H1 (cell line): ENCODE results near the gene TMEM244. TPM values are rescaled to one million over a fixed set of nuclear protein-coding genes. Genes with fewer than 3 reads are reported as not detected.

Experiments used
- CTCF ChIA-PET: fragments of 300-600 bp; sonication (Branson Sonifier 250); formaldehyde crosslinking; loops from one replicate; lab custom pipeline; 2021; ENCODE audit not compliant: partially characterized antibody; lab: Charles Lee
- POLR2A ChIA-PET: fragments of 300-600 bp; sonication (Branson Sonifier 250); formaldehyde crosslinking; loops from one replicate; lab custom pipeline; 2021; ENCODE audit warnings: inconsistent platforms; ENCODE audit not compliant: partially characterized antibody; lab: Charles Lee
- DNase-seq, 2 experiments: peaks; one replicate each; pipeline versions ENCODE4 v3.0.0 to v3.0.0-alpha.2; 2010 to 2022; ENCODE audit warnings: low spot score in 2 of 2, low read depth in 1 of 2, mixed read lengths in 1 of 2
- FAIRE-seq: peaks from 2 replicates; lab custom pipeline; 2011; peaks lifted over from hg19 to GRCh38; lab: Jason Lieb, UNC
- H2AFZ ChIP-seq: 2 replicates; pipeline ENCODE4 v1.8.1; 2012; ENCODE audit warnings: low read length, inconsistent platforms
- H2AK5ac ChIP-seq: 2 replicates; pipeline ENCODE4 v1.6.1; 2013; ENCODE audit warnings: low read depth, low read length
- H2BK120ac ChIP-seq: replicated peaks from 2 replicates; pipeline ENCODE3; 2013; ENCODE audit warnings: low read depth, low read length, inconsistent platforms
- H2BK12ac ChIP-seq: 2 replicates; pipeline ENCODE4 v1.6.1; 2013; ENCODE audit warnings: low read depth, low read length
- H2BK15ac ChIP-seq: 2 replicates; pipeline ENCODE4 v1.6.1; 2013; ENCODE audit warnings: low read length
- H2BK20ac ChIP-seq: 2 replicates; pipeline ENCODE4 v1.6.1; 2013; ENCODE audit warnings: low read length
- H2BK5ac ChIP-seq: 2 replicates; pipeline ENCODE4 v1.6.1; 2013; ENCODE audit warnings: low read depth, low read length
- H3K14ac ChIP-seq: 2 replicates; pipeline ENCODE4 v1.6.1; 2013; ENCODE audit warnings: inconsistent platforms; ENCODE audit not compliant: insufficient read length
- H3K18ac ChIP-seq: 2 replicates; pipeline ENCODE4 v1.6.1; 2013; ENCODE audit warnings: low read length; ENCODE audit errors: extremely low read depth
- H3K23ac ChIP-seq: 2 replicates; pipeline ENCODE4 v1.6.1; 2013; ENCODE audit warnings: inconsistent platforms; ENCODE audit not compliant: insufficient read length
- H3K23me2 ChIP-seq: 2 replicates; pipeline ENCODE4 v1.6.1; 2013; ENCODE audit warnings: low read depth, low read length
- H3K27ac ChIP-seq: 2 replicates; pipeline ENCODE4 v1.6.1; 2011; ENCODE audit warnings: low read depth, low read length, inconsistent platforms
- H3K27me3 ChIP-seq, 4 experiments: replicated peaks in 1 of 4; 1 replicate in 1 of 4; 2 replicates in 3 of 4; pipeline versions ENCODE4 v1.6.1 to v1.8.1; 2011 to 2013; ENCODE audit warnings: low read length in 3 of 4, mild to moderate bottlenecking in 3 of 4, inconsistent platforms in 2 of 4, mixed read lengths in 2 of 4, moderate library complexity in 1 of 4; ENCODE audit not compliant: control insufficient read depth in 3 of 4, insufficient read depth in 3 of 4; ENCODE audit errors: extremely low read depth in 1 of 4
- H3K36me3 ChIP-seq, 4 experiments: 2 replicates each; pipeline versions ENCODE4 v1.6.1 to v1.8.1; 2011 to 2013; ENCODE audit warnings: mild to moderate bottlenecking in 4 of 4, low read length in 3 of 4, moderate library complexity in 2 of 4, control low read depth in 1 of 4, inconsistent platforms in 1 of 4; ENCODE audit not compliant: insufficient read depth in 4 of 4, control insufficient read depth in 2 of 4
- H3K4ac ChIP-seq: replicated peaks from 2 replicates; pipeline ENCODE3; 2013; ENCODE audit warnings: low read length, low read depth, mixed read lengths, inconsistent platforms; ENCODE audit not compliant: insufficient read length
- H3K4me1 ChIP-seq, 4 experiments: replicated peaks in 1 of 4; 1 replicate in 1 of 4; 2 replicates in 3 of 4; pipeline versions ENCODE4 v1.6.1 to v1.8.1; 2011 to 2013; ENCODE audit warnings: low read length in 3 of 4, inconsistent platforms in 2 of 4, mixed read lengths in 1 of 4; ENCODE audit not compliant: insufficient read depth in 4 of 4, control insufficient read depth in 3 of 4
- H3K4me2 ChIP-seq, 2 experiments: 2 replicates each; pipeline versions ENCODE4 v1.6.1 to v1.8.1; 2011 to 2013; ENCODE audit warnings: low read depth in 2 of 2, low read length in 2 of 2, control low read depth in 1 of 2, inconsistent platforms in 1 of 2, mild to moderate bottlenecking in 1 of 2; ENCODE audit not compliant: insufficient read depth in 1 of 2
- H3K4me3 ChIP-seq, 4 experiments: fragments of 200-600, 300-600 bp in 1 of 4; sonication (generic), shearing (Covaris generic), sonication (Bioruptor Twin) in 1 of 4; 2 replicates each; pipeline versions ENCODE4 v1.5.1 to v1.8.1; 2011 to 2016; ENCODE audit warnings: low read length in 4 of 4, low read depth in 3 of 4, control low read depth in 2 of 4, inconsistent platforms in 2 of 4, mild to moderate bottlenecking in 2 of 4, mixed read lengths in 1 of 4, moderate library complexity in 1 of 4; ENCODE audit not compliant: insufficient read depth in 2 of 4; ENCODE audit errors: extremely low read depth in 1 of 4
- H3K56ac ChIP-seq: replicated peaks from 2 replicates; pipeline ENCODE3; 2013; ENCODE audit warnings: low read depth, mild to moderate bottlenecking, mixed read lengths, low read length, inconsistent platforms; ENCODE audit not compliant: insufficient read length
- H3K79me1 ChIP-seq: 2 replicates; pipeline ENCODE4 v1.6.1; 2013; ENCODE audit warnings: low read depth, low read length, control low read depth
- H3K79me2 ChIP-seq, 2 experiments: 2 replicates each; pipeline versions ENCODE4 v1.6.1 to v1.8.1; 2012 to 2013; ENCODE audit warnings: low read length in 2 of 2, mild to moderate bottlenecking in 2 of 2, inconsistent platforms in 1 of 2; ENCODE audit not compliant: insufficient read depth in 2 of 2, control insufficient read depth in 1 of 2
- H3K9ac ChIP-seq, 4 experiments: replicated peaks in 1 of 4; 1 replicate in 1 of 4; 2 replicates in 3 of 4; pipeline versions ENCODE4 v1.6.1 to v1.8.1; 2011 to 2013; ENCODE audit warnings: low read depth in 3 of 4, low read length in 3 of 4, control low read depth in 2 of 4, mild to moderate bottlenecking in 2 of 4, moderate library complexity in 2 of 4, inconsistent platforms in 1 of 4; ENCODE audit errors: extremely low read depth in 1 of 4
- H3K9me3 ChIP-seq, 2 experiments: 2 replicates each; pipeline versions ENCODE4 v1.6.1 to v1.8.1; 2012 to 2013; ENCODE audit warnings: mild to moderate bottlenecking in 2 of 2, moderate library complexity in 2 of 2, control low read depth in 1 of 2, inconsistent platforms in 1 of 2, low read depth in 1 of 2, low read length in 1 of 2, mixed read lengths in 1 of 2; ENCODE audit not compliant: insufficient read depth in 2 of 2
- H4K20me1 ChIP-seq, 2 experiments: replicated peaks in 1 of 2; 2 replicates each; pipeline versions ENCODE3 to v1.8.1; 2011 to 2013; ENCODE audit warnings: inconsistent platforms in 2 of 2, low read length in 2 of 2, mild to moderate bottlenecking in 1 of 2; ENCODE audit not compliant: insufficient read depth in 2 of 2, control insufficient read depth in 1 of 2
- H4K5ac ChIP-seq: 2 replicates; pipeline ENCODE4 v1.6.1; 2013; ENCODE audit warnings: low read length, low read depth, mixed read lengths, inconsistent platforms; ENCODE audit not compliant: insufficient read length
- H4K8ac ChIP-seq: 2 replicates; pipeline ENCODE4 v1.8.0; 2013; ENCODE audit warnings: mild to moderate bottlenecking, moderate library complexity, low read length, inconsistent platforms; ENCODE audit not compliant: insufficient read depth; ENCODE audit errors: extremely low read depth
- H4K91ac ChIP-seq: replicated peaks from 2 replicates; pipeline ENCODE3; 2013; ENCODE audit warnings: low read length, mixed read lengths, inconsistent platforms; ENCODE audit not compliant: insufficient read length
- BCL11A ChIP-seq, 2 experiments: IDR thresholded peaks; one replicate each; pipeline ENCODE4 v1.6.1; 2011; ENCODE audit warnings: low read depth in 2 of 2, low read length in 2 of 2, mild to moderate bottlenecking in 2 of 2
- EP300 ChIP-seq, 2 experiments: IDR thresholded peaks; 1 replicate in 1 of 2; 2 replicates in 1 of 2; pipeline ENCODE4 v1.6.1; 2011 to 2012; ENCODE audit warnings: low read depth in 2 of 2, low read length in 2 of 2, mild to moderate bottlenecking in 2 of 2, borderline replicate concordance in 1 of 2, inconsistent platforms in 1 of 2, moderate library complexity in 1 of 2
- HDAC2 ChIP-seq, 2 experiments: fragments of 300-600 bp in 1 of 2; sonication (generic) in 1 of 2; IDR thresholded peaks; 2 replicates each; pipeline ENCODE4 v1.6.1; 2011 to 2012; ENCODE audit warnings: low read depth in 2 of 2, low read length in 2 of 2, mild to moderate bottlenecking in 2 of 2, moderate library complexity in 2 of 2, borderline replicate concordance in 1 of 2, inconsistent platforms in 1 of 2
- KDM1A ChIP-seq: fragments of 200-600, 300-600 bp; sonication (generic); IDR thresholded peaks from 2 replicates; pipeline ENCODE4 v1.7.1; 2016; ENCODE audit warnings: mild to moderate bottlenecking, low read length, borderline replicate concordance
- MAX ChIP-seq: IDR thresholded peaks from 2 replicates; pipeline ENCODE4 v1.6.1; 2012; ENCODE audit warnings: inconsistent platforms
- RNF2 ChIP-seq: fragments of 200-900, 300-1000 bp; sonication (generic); IDR thresholded peaks from 2 replicates; pipeline ENCODE4 v1.7.1; 2016; ENCODE audit warnings: borderline replicate concordance, low read depth, mild to moderate bottlenecking, antibody characterized with exemption, low read length; ENCODE audit not compliant: poor library complexity, severe bottlenecking; ENCODE audit errors: missing control alignments
- SP2 ChIP-seq: IDR thresholded peaks from 2 replicates; pipeline ENCODE4 v1.6.1; 2012; ENCODE audit warnings: mild to moderate bottlenecking, low read length, inconsistent platforms
- USF2 ChIP-seq: IDR thresholded peaks from 2 replicates; pipeline ENCODE4 v1.6.1; 2011; ENCODE audit warnings: low read length, improper control_type of control experiment
- WGBS, 2 experiments: shearing (Covaris generic) in 1 of 2; methylation state at CpG; one replicate each; pipeline versions ENCODE4 v1.1.6 to v1.1.7; 2013 to 2015; ENCODE audit warnings: low lambda C conversion rate in 2 of 2, mixed read lengths in 2 of 2, inconsistent platforms in 1 of 2, low coverage in 1 of 2, missing lambda C conversion rate in 1 of 2; ENCODE audit not compliant: insufficient replicate concordance in 2 of 2, insufficient coverage in 1 of 2, insufficient read length in 1 of 2; ENCODE audit errors: extremely low coverage in 1 of 2, missing lambda C conversion rate in 1 of 2; 5-methylcytosine and 5-hydroxymethylcytosine counted together
- polyA plus RNA-seq, 7 experiments: library from polyadenylated mRNA; depleted of rRNA in 3 of 7; stranded (reverse) in 5 of 7; unstranded in 2 of 7; fragments of >200 nt in 5 of 7; fragments of 200-250 nt in 2 of 7; gene quantifications; 1 replicate in 5 of 7; 2 replicates in 1 of 7; 4 replicates in 1 of 7; pipeline versions ENCODE4 v1.2.1 to v1.2.3, GENCODE V29; 2011 to 2013; ENCODE audit warnings: missing spikeins in 2 of 7, mixed read lengths in 2 of 7
- total RNA-seq: library from RNA; stranded (reverse); fragmentation: NEBNext Ultra II Directional; extraction: Animal tissue kit (Norgen Biotek cat#: 25700); gene quantifications from 2 replicates; pipeline ENCODE4 v1.2.1, GENCODE V29; 2021

TMEM244 gene
- total and polyA plus RNA-seq, 2 of the 8 experiments (the other 6 are each of a cell fraction or from before 2014, with no cell fraction given) = not detected

- Histone ChIP-seq H4K91ac (no peak overlapping the region), H3K4me2 (no peak overlapping the region), H3K79me1 (no peaks in the 10 kb centered on the region), H3K9ac (no peak overlapping the region), H3K27me3 (no peaks in the 10 kb centered on the region), H2BK12ac (no peak overlapping the region), H3K56ac (no peak overlapping the region), H3K9me3 (no peaks in the 10 kb centered on the region), H3K4me1 (peaks cover 0 to 5% (median 1%) of the 10 kb centered on the region in 4 experiments; a peak in 2 of 7 replicates), H3K23me2 (no peaks in the 10 kb centered on the region), H2BK15ac (no peak overlapping the region), H3K4me3 (no peak overlapping the region), H2BK20ac (no peak overlapping the region), H4K5ac (no peak overlapping the region), H2BK5ac (no peak overlapping the region), H4K8ac (no peak overlapping the region), H3K27ac (no peak overlapping the region), H2BK120ac (no peak overlapping the region), H3K79me2 (no peaks in the 10 kb centered on the region), H3K18ac (no peak overlapping the region), H3K4ac (no peak overlapping the region), H3K14ac (no peak overlapping the region), H4K20me1 (no peaks in the 10 kb centered on the region), H3K23ac (no peak overlapping the region), H2AFZ (no peak overlapping the region), H3K36me3 (no peaks in the 10 kb centered on the region), H2AK5ac (no peak overlapping the region)
- ChIA-PET CTCF (interaction anchor here (1.3 kb wide), 1 partner anchor 78 kb away, joined by 3 read pairs; no protein-coding TSS in a partner anchor), POLR2A (no interaction called here)
- 89% methylated on average over 5 of the region's 5 CpGs; no CpG with 5 or more reads in 1 of the 2 experiments for WGBS, 2 experiments
- FAIRE-seq = no peak
- DNase-seq = no peak
- TF ChIP-seq BCL11A (IDR thresholded peaks at IDR 0.05; ENCODE audit: low read depth in 2 of 2, low read length in 2 of 2) = no peak
- no peak for TF ChIP-seq EP300 (IDR thresholded peaks at IDR 0.05; ENCODE audit: borderline replicate concordance in 1 of 2, low read depth in 2 of 2, low read length in 2 of 2)
- TF ChIP-seq MAX = no peak
- TF ChIP-seq HDAC2 (IDR thresholded peaks at IDR 0.05; ENCODE audit: borderline replicate concordance in 1 of 2, low read depth in 2 of 2, low read length in 2 of 2) = no peak
- TF ChIP-seq RNF2 = no peak
- TF ChIP-seq KDM1A = no peak
- no peak for TF ChIP-seq SP2
- TF ChIP-seq USF2 = no peak
Observed at GRCh38 chr6:129852257-129852858, 8.8 kb downstream of the TMEM244 start.
